Common myeloid progenitor, CD34-positive (primary cell): ENCODE measurements around the gene PTPRG.

Source experiments
- CTCF ChIA-PET: fragments of 350-600 bp; sonication (Branson Sonifier 250); formaldehyde crosslinking; loops from one replicate; lab custom pipeline; 2021; ENCODE audit warnings: antibody characterized with exemption; lab: Charles Lee
- POLR2A ChIA-PET: fragments of 350-600 bp; sonication (Branson Sonifier 250); formaldehyde crosslinking; loops from one replicate; lab custom pipeline; 2021; ENCODE audit warnings: antibody characterized with exemption; lab: Charles Lee
- DNase-seq, 3 donors: peaks; one replicate each; pipeline versions ENCODE4 v3.0.0 to v3.0.0-alpha.2; 2013
- H3K27ac ChIP-seq, 2 experiments: 1 replicate in 1 of 2; 2 replicates in 1 of 2; pipeline ENCODE4 v1.7.0; 2013; ENCODE audit warnings: inconsistent platforms in 2 of 2, low read length in 2 of 2, mild to moderate bottlenecking in 2 of 2, low read depth in 1 of 2, moderate library complexity in 1 of 2; ENCODE audit not compliant: severe bottlenecking in 2 of 2, insufficient read depth in 1 of 2, poor library complexity in 1 of 2
- H3K27me3 ChIP-seq, 5 experiments: replicated peaks in 2 of 5; 1 replicate in 3 of 5; 2 replicates in 2 of 5; pipeline versions ENCODE4 v1.6.1 to v1.7.0; 2013; ENCODE audit warnings: low read length in 4 of 5, mild to moderate bottlenecking in 2 of 5, moderate library complexity in 2 of 5, inconsistent platforms in 1 of 5; ENCODE audit not compliant: insufficient read depth in 5 of 5, control insufficient read depth in 4 of 5
- H3K36me3 ChIP-seq, 4 experiments: 1 replicate in 2 of 4; 2 replicates in 2 of 4; pipeline versions ENCODE4 v1.6.1 to v1.7.0; 2013; ENCODE audit warnings: low read length in 3 of 4, control low read depth in 1 of 4, mild to moderate bottlenecking in 1 of 4; ENCODE audit not compliant: control insufficient read depth in 4 of 4, insufficient read depth in 4 of 4
- H3K4me1 ChIP-seq, 4 experiments: 1 replicate in 3 of 4; 2 replicates in 1 of 4; pipeline versions ENCODE4 v1.6.1 to v1.7.1; 2013; ENCODE audit warnings: low read length in 3 of 4, mild to moderate bottlenecking in 3 of 4, control low read depth in 1 of 4, inconsistent platforms in 1 of 4, moderate library complexity in 1 of 4; ENCODE audit not compliant: control insufficient read depth in 4 of 4, insufficient read depth in 4 of 4; ENCODE audit errors: control extremely low read depth in 1 of 4
- H3K4me3 ChIP-seq, 7 experiments: 1 replicate in 4 of 7; 2 replicates in 3 of 7; pipeline versions ENCODE4 v1.5.1 to v1.7.0; 2013; ENCODE audit warnings: mild to moderate bottlenecking in 7 of 7, low read length in 6 of 7, moderate library complexity in 6 of 7, inconsistent platforms in 2 of 7, low read depth in 2 of 7, control low read depth in 1 of 7; ENCODE audit not compliant: insufficient read depth in 4 of 7, control insufficient read depth in 1 of 7; ENCODE audit errors: extremely low read depth in 1 of 7
- H3K9me3 ChIP-seq, 5 experiments: 1 replicate in 4 of 5; 2 replicates in 1 of 5; pipeline versions ENCODE4 v1.6.1 to v1.7.1; 2013; ENCODE audit warnings: low read length in 4 of 5, mild to moderate bottlenecking in 2 of 5, inconsistent platforms in 1 of 5, low read depth in 1 of 5, moderate library complexity in 1 of 5; ENCODE audit not compliant: control insufficient read depth in 4 of 5, insufficient read depth in 2 of 5; ENCODE audit errors: control extremely low read depth in 1 of 5
- WGBS: methylation state at CpG from one replicate; pipeline ENCODE4 v1.1.5; 2013; ENCODE audit not compliant: insufficient coverage; 5-methylcytosine and 5-hydroxymethylcytosine counted together

PTPRG gene

DNA sequence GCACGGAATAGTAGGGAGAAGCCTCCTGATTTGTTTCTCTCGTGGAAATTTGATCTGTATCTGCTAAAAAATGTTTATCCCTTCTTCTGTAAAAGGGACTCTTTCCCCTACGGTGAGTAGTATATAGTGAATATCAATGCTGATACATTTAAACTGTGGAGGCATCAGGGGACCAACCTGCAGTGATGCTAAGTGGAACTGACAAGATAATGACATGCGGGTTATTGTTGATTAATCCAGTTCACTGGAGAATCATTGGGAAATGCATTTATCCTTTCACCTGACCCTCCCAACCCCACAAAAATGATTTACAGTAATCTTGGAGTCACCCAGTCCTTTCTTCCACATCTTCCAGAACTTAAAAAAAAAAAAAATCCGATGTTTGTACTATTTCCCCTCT lies 264.8 kb downstream of the PTPRG start:
- ChIA-PET POLR2A (no interaction called here), CTCF (no interaction called here)
- no peaks in the 10 kb centered on the region for H3K9me3 ChIP-seq

DNA sequence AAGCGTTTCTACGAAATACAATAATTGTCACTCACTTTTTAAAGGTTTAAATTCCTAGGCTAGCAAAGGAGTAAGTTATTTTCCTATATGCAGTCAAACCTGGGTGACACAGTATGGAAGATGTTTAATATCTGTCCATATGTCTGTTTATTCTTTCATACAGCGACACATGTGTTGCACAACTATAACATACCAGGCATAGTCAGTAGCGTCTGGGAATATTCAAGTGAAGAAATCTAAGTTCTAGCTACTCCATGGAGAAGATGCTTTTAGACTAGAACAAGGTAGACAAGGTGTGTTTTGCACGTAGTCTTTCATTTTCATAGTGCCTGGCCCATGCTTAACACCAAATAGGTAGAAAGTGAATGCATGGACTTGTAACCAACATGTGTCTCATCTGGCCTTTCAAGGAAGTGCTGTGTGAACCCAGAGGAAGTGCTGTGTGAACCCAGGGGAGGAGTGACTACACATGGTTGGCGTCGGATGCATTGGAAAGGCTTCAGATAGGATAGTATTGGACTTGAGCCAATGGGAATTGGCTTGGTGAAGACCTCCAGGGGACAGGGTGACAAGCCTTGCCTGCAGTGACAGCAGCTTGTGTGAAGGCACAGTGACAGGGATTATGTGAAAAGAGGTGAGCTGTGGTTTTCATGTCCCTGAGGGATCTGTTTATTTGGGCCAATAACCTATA lies 267.0 kb downstream of the PTPRG start:
- H3K36me3 ChIP-seq = no peaks in the 10 kb centered on the region
- POLR2A ChIA-PET = no interaction called here
- H3K27me3 ChIP-seq = no peaks in the 10 kb centered on the region
- H3K27ac ChIP-seq = no peak overlapping the region
- no peak overlapping the region for H3K4me3 ChIP-seq
- H3K4me1 ChIP-seq = no peaks in the 10 kb centered on the region
- DNase-seq = no peak
- 87% methylated on average over 4 of the region's 7 CpGs for WGBS
- CTCF ChIA-PET = no interaction called here
- no peaks in the 10 kb centered on the region for H3K9me3 ChIP-seq

More for the DNA sequence above, 264.8 kb downstream of the PTPRG start:
- Histone ChIP-seq H3K27me3 (peaks cover 0 to 3% (median 0%) of the 10 kb centered on the region in 5 experiments), H3K36me3 (no peaks in the 10 kb centered on the region), H3K27ac (no peak overlapping the region), H3K4me1 (no peaks in the 10 kb centered on the region), H3K4me3 (no peak overlapping the region)
- WGBS = no CpG with 5 or more reads among the region's 5 CpGs
- DNase-seq = no peak

DNA sequence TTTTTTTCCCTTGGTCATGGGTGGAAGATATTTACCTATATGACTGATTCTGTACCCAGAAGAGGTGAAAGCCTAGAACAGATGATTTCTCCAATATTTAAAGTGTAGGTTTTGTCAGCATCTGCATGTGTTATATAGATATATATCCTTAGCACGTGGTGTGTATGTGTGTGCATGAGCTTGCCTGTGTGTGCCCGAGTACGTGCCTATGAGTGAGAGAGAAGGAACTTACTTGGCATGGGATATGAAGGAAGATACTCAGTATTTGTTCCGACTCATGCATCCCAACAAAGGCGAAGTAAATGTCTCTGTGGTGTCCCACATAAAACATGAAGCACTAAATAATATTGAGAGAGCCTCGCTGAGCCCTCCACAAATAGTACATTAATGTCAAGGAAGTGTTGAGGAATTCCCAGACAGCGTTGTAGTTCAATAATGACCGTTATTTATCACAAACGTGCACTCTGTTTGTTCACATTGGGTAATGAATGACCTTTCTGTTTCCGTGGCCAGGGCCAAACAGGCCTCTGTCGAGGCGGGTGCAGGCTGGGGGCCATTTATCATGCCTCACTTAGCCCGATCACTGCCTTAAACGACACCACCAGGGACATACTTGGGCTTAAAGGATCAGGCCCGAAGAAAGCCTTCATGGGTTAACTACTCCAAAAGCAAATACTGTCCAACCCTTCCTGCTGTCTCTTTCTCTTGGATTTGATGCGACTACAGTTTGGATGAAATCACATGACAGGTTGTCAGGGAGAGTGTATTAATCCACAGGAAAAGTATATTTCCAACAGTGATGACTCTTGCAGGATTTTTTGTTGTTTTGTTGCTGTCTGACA lies 267.7 kb downstream of the PTPRG start:
- 86% methylated on average over 14 of the region's 16 CpGs for WGBS
- ChIA-PET POLR2A (no interaction called here), CTCF (no interaction called here)
- no peak overlapping the region for H3K4me3 ChIP-seq
- no peak overlapping the region for H3K27ac ChIP-seq
- no peaks in the 10 kb centered on the region for H3K4me1 ChIP-seq
- DNase-seq = no peak
- H3K27me3 ChIP-seq = no peaks in the 10 kb centered on the region
- no peaks in the 10 kb centered on the region for H3K36me3 ChIP-seq
- no peaks in the 10 kb centered on the region for H3K9me3 ChIP-seq

DNA sequence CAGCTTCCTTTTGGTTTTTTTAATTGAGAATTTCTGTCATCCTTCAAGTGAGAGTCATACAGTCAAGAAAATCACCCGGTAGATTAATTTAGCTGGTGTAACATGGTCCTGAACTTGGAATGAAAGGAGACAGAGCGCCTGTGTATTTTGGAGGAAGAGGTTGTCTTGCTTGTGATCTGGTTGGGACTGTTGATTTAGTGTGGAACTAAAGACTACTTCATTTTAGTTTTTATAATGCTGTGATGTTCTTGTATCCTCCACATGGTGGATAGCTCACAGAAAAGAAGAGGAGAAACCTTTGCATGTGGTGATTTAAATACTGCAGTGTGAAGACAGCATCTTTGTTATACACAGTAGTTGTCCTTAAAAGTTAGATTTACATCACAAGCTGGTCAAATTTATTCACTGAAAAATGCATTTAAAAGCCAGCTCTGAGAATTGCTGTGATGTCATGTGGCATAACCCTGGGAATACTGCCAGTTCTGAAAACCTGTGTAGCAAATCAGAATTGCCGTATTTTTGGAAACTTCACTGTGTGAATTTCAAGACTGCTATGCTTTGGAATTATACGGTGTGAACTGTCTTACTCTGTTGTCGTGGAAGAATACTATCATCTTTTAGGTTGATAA lies 268.5 kb downstream of the PTPRG start:
- CTCF ChIA-PET = no interaction called here

DNA sequence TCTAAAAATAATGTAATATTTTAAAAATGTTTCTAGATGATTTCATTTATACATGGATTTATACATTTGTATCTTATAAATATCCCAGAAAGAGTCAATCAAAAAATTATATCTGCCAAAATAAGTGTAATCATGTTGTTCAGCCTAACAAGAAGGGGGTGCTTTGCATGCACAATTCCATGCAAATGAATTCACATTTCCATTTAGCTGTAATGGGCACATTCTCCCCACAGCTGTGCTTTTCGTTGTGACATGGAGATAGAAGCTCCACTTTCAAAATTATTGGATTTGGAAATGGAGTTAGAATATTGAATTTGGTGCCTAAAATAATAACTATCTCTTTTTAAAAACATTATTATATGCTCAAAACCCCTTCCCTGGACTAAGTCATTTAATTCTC lies 270.6 kb downstream of the PTPRG start:
- ChIA-PET CTCF (no interaction called here), POLR2A (no interaction called here)
- DNase-seq = no peak
- Histone ChIP-seq H3K27ac (no peak overlapping the region), H3K9me3 (no peaks in the 10 kb centered on the region), H3K27me3 (no peaks in the 10 kb centered on the region), H3K36me3 (no peaks in the 10 kb centered on the region), H3K4me1 (no peaks in the 10 kb centered on the region), H3K4me3 (no peak overlapping the region)
- WGBS = no CpG with 5 or more reads among the region's 1 CpG

More for the DNA sequence above, 268.5 kb downstream of the PTPRG start:
- Histone ChIP-seq H3K4me3 (no peak overlapping the region), H3K4me1 (no peaks in the 10 kb centered on the region), H3K36me3 (no peaks in the 10 kb centered on the region), H3K9me3 (no peaks in the 10 kb centered on the region), H3K27ac (no peak overlapping the region), H3K27me3 (no peaks in the 10 kb centered on the region)
- DNase-seq = no peak
- POLR2A ChIA-PET = no interaction called here
- 100% methylated on average over 3 of the region's 5 CpGs for WGBS

DNA sequence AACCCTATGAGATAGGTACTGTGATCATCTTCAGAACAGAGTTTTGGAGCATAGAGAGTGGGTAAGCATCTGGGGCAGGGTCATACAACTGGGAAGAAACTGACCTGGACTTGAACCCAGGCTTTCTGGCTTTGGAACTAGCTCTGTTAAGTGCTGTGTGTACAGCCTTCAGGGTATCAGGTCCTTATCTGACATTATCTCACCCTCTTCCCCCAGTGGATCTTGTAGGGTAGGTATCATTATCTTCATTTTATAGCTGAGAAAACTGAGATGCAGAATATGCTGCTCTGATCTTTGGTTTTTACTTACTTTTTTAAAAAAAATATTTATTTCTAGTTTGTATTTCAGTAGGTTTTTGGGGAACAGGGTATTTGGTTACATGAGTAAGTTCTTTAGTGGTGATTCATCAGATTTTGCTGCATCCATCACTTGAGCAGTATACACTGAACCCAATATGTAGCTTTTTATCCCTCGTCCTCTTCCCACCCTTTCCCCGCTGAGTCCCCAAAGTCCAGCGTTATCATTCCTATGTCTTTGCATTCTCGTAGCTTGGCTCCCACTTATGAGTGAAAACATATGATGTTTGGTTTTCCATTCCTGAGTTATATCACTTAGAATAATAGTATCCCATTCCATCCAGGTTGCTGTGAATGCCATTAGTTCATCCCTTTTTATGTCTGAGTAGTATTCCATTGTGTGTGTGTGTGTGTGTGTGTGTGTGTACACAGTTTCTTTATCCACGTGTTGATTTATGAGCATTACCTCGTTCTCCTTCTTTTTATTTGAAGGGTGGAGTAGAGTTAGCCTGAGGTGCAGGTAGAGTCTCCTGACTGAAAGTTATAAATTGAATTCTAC lies 271.2 kb downstream of the PTPRG start:
- no peaks in the 10 kb centered on the region for H3K27me3 ChIP-seq
- H3K27ac ChIP-seq = no peak overlapping the region
- H3K4me1 ChIP-seq = no peaks in the 10 kb centered on the region
- no peaks in the 10 kb centered on the region for H3K9me3 ChIP-seq
- CTCF ChIA-PET = no interaction called here
- POLR2A ChIA-PET = no interaction called here
- 100% methylated on average over 3 of the region's 6 CpGs for WGBS
- no peaks in the 10 kb centered on the region for H3K36me3 ChIP-seq
- DNase-seq = no peak
- no peak overlapping the region for H3K4me3 ChIP-seq
